HEK293 (cell line): ENCODE measurements around the gene PICALM.

Experiments used
- CTCF ChIA-PET: fragments of 350-600 bp; formaldehyde crosslinking; extraction: SDS; loops from one replicate; lab custom pipeline; 2021; ENCODE audit warnings: antibody characterized with exemption; lab: Yijun Ruan, JAX
- POLR2A ChIA-PET: fragments of 300-600 bp; formaldehyde crosslinking; extraction: SDS; loops from one replicate; lab custom pipeline; 2020; ENCODE audit warnings: antibody characterized with exemption, inconsistent platforms; lab: Yijun Ruan, JAX
- H3K27ac ChIP-seq: fragments of 200-500 bp; sonication (Bioruptor generic); 2 replicates; pipeline ENCODE4 v1.5.1; 2014; ENCODE audit warnings: low read depth, low read length, control low read depth, inconsistent platforms; ENCODE audit errors: extremely low read depth
- H3K36me3 ChIP-seq, 2 experiments: fragments of 200-500 bp in 1 of 2; sonication (Bioruptor generic) in 1 of 2; 1 replicate in 1 of 2; 2 replicates in 1 of 2; pipeline ENCODE4 v1.5.1; 2014 to 2017; ENCODE audit warnings: inconsistent platforms in 2 of 2, low read length in 2 of 2; ENCODE audit not compliant: control insufficient read depth in 2 of 2, insufficient read depth in 1 of 2
- H3K4me1 ChIP-seq: fragments of 200-500 bp; sonication (Bioruptor generic); 2 replicates; pipeline ENCODE4 v1.5.1; 2014; ENCODE audit warnings: mild to moderate bottlenecking, low read length, inconsistent platforms; ENCODE audit not compliant: control insufficient read depth, insufficient read depth
- H3K4me3 ChIP-seq: 2 replicates; pipeline ENCODE4 v1.5.1; 2011; ENCODE audit warnings: low read depth, mild to moderate bottlenecking, control low read depth, low read length, moderate library complexity
- H3K9me3 ChIP-seq: fragments of 200-500 bp; sonication (Bioruptor generic); 2 replicates; pipeline ENCODE4 v1.5.1; 2014; ENCODE audit warnings: low read depth, low read length, inconsistent platforms; ENCODE audit not compliant: control insufficient read depth, insufficient read depth
- BCL11A ChIP-seq: fragments of 450-650 bp; formaldehyde crosslinking; IDR thresholded peaks from 2 replicates; pipeline ENCODE4 v1.5.1; 2016; ENCODE audit warnings: low read depth, missing biosample characterization, missing genetic modification characterization
- EGR2 ChIP-seq: fragments of 450-650 bp; formaldehyde crosslinking; IDR thresholded peaks from 2 replicates; pipeline ENCODE4 v1.5.1; 2016; ENCODE audit warnings: low read depth, missing biosample characterization, missing genetic modification characterization
- GLIS2 ChIP-seq: fragments of 450-650 bp; formaldehyde crosslinking; IDR thresholded peaks from 2 replicates; pipeline ENCODE4 v1.5.1; 2016; ENCODE audit warnings: missing biosample characterization, missing genetic modification characterization
- KLF17 ChIP-seq: fragments of 450-650 bp; formaldehyde crosslinking; IDR thresholded peaks from 2 replicates; pipeline ENCODE4 v1.5.1; 2016; ENCODE audit warnings: missing biosample characterization, missing genetic modification characterization
- KLF7 ChIP-seq: fragments of 450-650 bp; formaldehyde crosslinking; IDR thresholded peaks from 2 replicates; pipeline ENCODE4 v1.5.1; 2016; ENCODE audit warnings: missing biosample characterization, missing genetic modification characterization, borderline replicate concordance
- KLF9 ChIP-seq: fragments of 450-650 bp; formaldehyde crosslinking; IDR thresholded peaks from 2 replicates; pipeline ENCODE4 v1.5.1; 2016; ENCODE audit warnings: missing biosample characterization, missing genetic modification characterization, low read depth
- MZF1 ChIP-seq: fragments of 450-650 bp; formaldehyde crosslinking; IDR thresholded peaks from 2 replicates; pipeline ENCODE4 v1.5.1; 2017; ENCODE audit warnings: missing biosample characterization, missing genetic modification characterization, borderline replicate concordance
- PRDM4 ChIP-seq: fragments of 450-650 bp; formaldehyde crosslinking; IDR thresholded peaks from 2 replicates; pipeline ENCODE4 v1.5.1; 2017; ENCODE audit warnings: missing biosample characterization, missing genetic modification characterization
- YY2 ChIP-seq: fragments of 450-650 bp; formaldehyde crosslinking; IDR thresholded peaks from 2 replicates; pipeline ENCODE4 v1.5.1; 2016; ENCODE audit warnings: missing biosample characterization, missing genetic modification characterization
- ZFP41 ChIP-seq: fragments of 450-650 bp; formaldehyde crosslinking; IDR thresholded peaks from 2 replicates; pipeline ENCODE4 v1.5.1; 2016; ENCODE audit warnings: missing biosample characterization, missing genetic modification characterization, borderline replicate concordance
- ZNF112 ChIP-seq: fragments of 450-650 bp; formaldehyde crosslinking; IDR thresholded peaks from 2 replicates; pipeline ENCODE4 v1.5.0; 2017; ENCODE audit warnings: missing biosample characterization, missing genetic modification characterization
- ZNF26 ChIP-seq: fragments of 450-650 bp; formaldehyde crosslinking; IDR thresholded peaks from 2 replicates; pipeline ENCODE4 v1.5.1; 2016; ENCODE audit warnings: missing biosample characterization, missing genetic modification characterization
- ZNF280D ChIP-seq: fragments of 450-650 bp; formaldehyde crosslinking; IDR thresholded peaks from 2 replicates; pipeline ENCODE4 v1.5.1; 2016; ENCODE audit warnings: missing biosample characterization, missing genetic modification characterization
- ZNF302 ChIP-seq: fragments of 450-650 bp; formaldehyde crosslinking; IDR thresholded peaks from 2 replicates; pipeline ENCODE4 v1.5.1; 2016; ENCODE audit warnings: missing biosample characterization, missing genetic modification characterization, low read depth
- ZNF37A ChIP-seq: fragments of 450-650 bp; IDR thresholded peaks from 2 replicates; pipeline ENCODE4 v1.5.1; 2018; ENCODE audit warnings: missing biosample characterization, missing genetic modification characterization
- ZNF514 ChIP-seq: fragments of 450-650 bp; formaldehyde crosslinking; IDR thresholded peaks from 2 replicates; pipeline ENCODE4 v1.5.1; 2016; ENCODE audit warnings: missing biosample characterization, missing genetic modification characterization
- ZNF558 ChIP-seq: fragments of 450-650 bp; formaldehyde crosslinking; IDR thresholded peaks from 2 replicates; pipeline ENCODE4 v1.5.1; 2016; ENCODE audit warnings: missing biosample characterization, missing genetic modification characterization
- ZNF639 ChIP-seq: fragments of 450-650 bp; formaldehyde crosslinking; IDR thresholded peaks from 2 replicates; pipeline ENCODE4 v1.5.1; 2016; ENCODE audit warnings: missing biosample characterization, missing genetic modification characterization
- ZNF645 ChIP-seq: fragments of 450-650 bp; formaldehyde crosslinking; IDR thresholded peaks from 2 replicates; pipeline ENCODE4; 2016; ENCODE audit warnings: missing biosample characterization, missing genetic modification characterization
- ZNF777 ChIP-seq: fragments of 450-650 bp; formaldehyde crosslinking; IDR thresholded peaks from 2 replicates; pipeline ENCODE4 v1.5.1; 2017; ENCODE audit warnings: missing biosample characterization, missing genetic modification characterization, borderline replicate concordance

PICALM gene

GRCh38 chr11:86016451-86016850 lies 52.4 kb downstream of the PICALM start:
- CTCF ChIA-PET, result interaction anchor here (0.6 to 1.1 kb wide), 2 partner anchors 10 to 190 kb away, joined by 3 to 5 read pairs; no protein-coding TSS in a partner anchor
- Histone ChIP-seq H3K4me3 (no peak overlapping the region), H3K27ac (no peak overlapping the region), H3K36me3 (peaks cover 0 to 29% of the 10 kb centered on the region in 2 experiments; a peak in 2 of 3 replicates), H3K4me1 (no peaks in the 10 kb centered on the region), H3K9me3 (no peaks in the 10 kb centered on the region)
- TF ChIP-seq PRDM4, result no peak
- POLR2A ChIA-PET, result no interaction called here

- ChIA-PET CTCF (interaction anchor here (1.0 to 1.3 kb wide), 2 partner anchors 202 to 277 kb away, joined by 3 to 5 read pairs; no protein-coding TSS in a partner anchor), POLR2A (no interaction called here)
- Histone ChIP-seq H3K4me3 (no peak overlapping the region), H3K27ac (no peak overlapping the region), H3K4me1 (no peaks in the 10 kb centered on the region), H3K36me3 (peaks cover 0 to 25% of the 10 kb centered on the region in 2 experiments; a peak in 2 of 3 replicates), H3K9me3 (no peaks in the 10 kb centered on the region)
- TF ChIP-seq ZNF777 (tag by site-specific recombination) (no peak), ZNF558 (no peak), ZFP41 (no peak), ZNF302 (tag by site-specific recombination) (no peak), GLIS2 (tag by site-specific recombination) (no peak), EGR2 (tag by site-specific recombination) (no peak), ZNF514 (tag by site-specific recombination) (no peak), ZNF37A (tag by site-specific recombination) (no peak)
Observed at GRCh38 chr11:86015699-86016098, 53.2 kb downstream of the PICALM start.

- no peaks in the 10 kb centered on the region for H3K4me1 ChIP-seq
- H3K27ac ChIP-seq, result no peak overlapping the region
- no peak overlapping the region for H3K4me3 ChIP-seq
- H3K36me3 ChIP-seq, result peaks cover 0 to 27% of the 10 kb centered on the region in 2 experiments; a peak in 2 of 3 replicates
- ChIA-PET POLR2A (interaction anchor here (0.8 kb wide), 1 partner anchor 55 kb away, joined by 3 read pairs; the partner anchor contains the start of gene PICALM), CTCF (interaction anchor here (0.7 to 2.1 kb wide), 3 partner anchors 28 to 405 kb away, joined by 3 to 5 read pairs (median 3); partner anchors contain the start of gene CCDC83)
- H3K9me3 ChIP-seq, result no peaks in the 10 kb centered on the region
- TF ChIP-seq KLF17 (tag by site-specific recombination) (no peak), YY2 (no peak), ZNF26 (tag by site-specific recombination) (no peak), MZF1 (tag by site-specific recombination) (no peak), ZNF302 (tag by site-specific recombination) (no peak), KLF9 (tag by site-specific recombination) (no peak), ZNF280D (tag by site-specific recombination) (no peak), BCL11A (tag by site-specific recombination) (no peak), ZNF639 (tag by site-specific recombination) (no peak), ZNF645 (tag by site-specific recombination) (no peak), KLF7 (tag by site-specific recombination) (no peak), ZNF112 (tag by site-specific recombination) (no peak)
Observed at GRCh38 chr11:86014221-86014620, 54.7 kb downstream of the PICALM start.
